G401 (cell line): ENCODE results near the gene AP5Z1. TPM values are rescaled to one million over a fixed set of nuclear protein-coding genes. Genes with fewer than 3 reads are reported as not detected.

Experiments
- DNase-seq: peaks from one replicate; pipeline ENCODE4 v3.0.0-alpha.2; 2015; ENCODE audit warnings: low spot score
- in situ Hi-C: cut with HindIII; loops from 2 replicates; pipeline ENCODE4 v1.10.0; 2016; ENCODE audit warnings: low sequenced_read_pairs, mixed read lengths
- total RNA-seq: library from RNA; depleted of rRNA; stranded (reverse); fragments of >200 nt; shearing (Covaris generic); gene quantifications from 2 replicates; pipeline ENCODE4 v1.2.3, GENCODE V29; 2014

Gene AP5Z1
- total RNA-seq, 1 experiment from 2014 or later, result 53.5 TPM

- DNase-seq, result no peak
- in situ Hi-C loops, result no loop called here
These were observed 39.0 kb downstream of the AP5Z1 start for GRCh38 chr7:4814433-4814832.

DNA sequence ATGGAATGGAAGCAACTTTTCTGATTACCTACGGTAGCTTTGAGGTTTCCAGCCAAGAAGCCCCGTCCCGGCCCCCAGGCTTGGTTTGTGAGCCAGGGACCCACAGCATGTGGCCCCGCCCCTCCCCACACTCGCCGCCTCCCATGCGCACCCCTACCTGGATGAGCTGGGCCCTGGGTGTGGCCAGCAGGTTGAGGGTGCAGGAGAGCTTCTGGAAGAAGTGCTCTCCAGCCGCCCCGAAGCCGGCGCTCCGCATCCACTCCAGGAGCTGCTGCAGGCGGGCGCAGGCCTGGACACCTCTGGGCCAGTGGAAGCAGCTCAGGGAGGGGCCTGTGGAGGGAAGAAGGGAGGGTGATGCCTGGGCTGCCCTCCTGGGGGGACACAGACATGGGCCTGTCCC lies 39.7 kb downstream of the AP5Z1 start:
- in situ Hi-C loops, result no loop called here
- no peak for DNase-seq

DNA sequence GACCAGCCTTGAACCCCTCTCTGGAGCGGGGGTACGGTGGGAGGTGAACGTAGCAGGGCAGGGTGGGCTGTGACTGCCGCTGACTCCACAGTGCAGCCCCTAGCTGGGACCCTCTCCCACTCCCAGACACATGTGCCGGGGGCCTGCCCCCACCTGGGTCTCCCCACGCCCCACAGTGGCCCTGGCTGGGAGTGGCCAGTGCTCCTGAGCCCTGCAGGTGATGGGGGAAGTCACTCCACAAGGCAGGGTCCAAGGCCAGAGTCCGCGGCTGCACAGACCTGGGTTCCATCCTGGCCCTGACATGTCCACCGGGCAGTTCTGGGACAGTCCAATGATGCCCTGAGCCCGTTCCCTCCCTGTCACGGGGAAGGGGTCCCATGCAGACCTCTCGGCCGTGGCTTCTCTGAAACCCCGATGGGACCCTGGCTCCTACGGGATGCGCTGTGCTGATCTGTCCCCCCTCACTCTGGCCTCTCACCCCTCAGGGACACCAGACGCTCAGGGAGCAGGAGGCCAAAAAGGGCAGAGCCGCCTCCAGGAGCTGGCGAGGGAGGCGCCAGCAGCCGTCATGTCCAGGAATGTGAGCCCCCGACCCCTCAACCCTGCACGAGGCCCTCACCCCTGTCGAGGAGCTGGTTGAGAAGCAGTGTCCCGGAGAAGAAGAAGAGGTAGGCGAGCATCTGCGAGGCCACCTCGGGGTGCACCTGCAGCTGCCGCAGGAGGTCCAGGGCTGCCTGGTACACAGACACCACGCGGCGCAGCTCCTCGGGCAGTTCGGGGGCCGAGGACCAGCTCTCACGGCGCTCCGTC lies 40.4 kb downstream of the AP5Z1 start:
- in situ Hi-C loops, result no loop called here

GRCh38 chr7:4816419-4817080 lies 41.1 kb downstream of the AP5Z1 start:
- no peak for DNase-seq
- in situ Hi-C loops, result no loop called here

More for the DNA sequence above, 40.4 kb downstream of the AP5Z1 start:
- DNase-seq, result no peak

DNA sequence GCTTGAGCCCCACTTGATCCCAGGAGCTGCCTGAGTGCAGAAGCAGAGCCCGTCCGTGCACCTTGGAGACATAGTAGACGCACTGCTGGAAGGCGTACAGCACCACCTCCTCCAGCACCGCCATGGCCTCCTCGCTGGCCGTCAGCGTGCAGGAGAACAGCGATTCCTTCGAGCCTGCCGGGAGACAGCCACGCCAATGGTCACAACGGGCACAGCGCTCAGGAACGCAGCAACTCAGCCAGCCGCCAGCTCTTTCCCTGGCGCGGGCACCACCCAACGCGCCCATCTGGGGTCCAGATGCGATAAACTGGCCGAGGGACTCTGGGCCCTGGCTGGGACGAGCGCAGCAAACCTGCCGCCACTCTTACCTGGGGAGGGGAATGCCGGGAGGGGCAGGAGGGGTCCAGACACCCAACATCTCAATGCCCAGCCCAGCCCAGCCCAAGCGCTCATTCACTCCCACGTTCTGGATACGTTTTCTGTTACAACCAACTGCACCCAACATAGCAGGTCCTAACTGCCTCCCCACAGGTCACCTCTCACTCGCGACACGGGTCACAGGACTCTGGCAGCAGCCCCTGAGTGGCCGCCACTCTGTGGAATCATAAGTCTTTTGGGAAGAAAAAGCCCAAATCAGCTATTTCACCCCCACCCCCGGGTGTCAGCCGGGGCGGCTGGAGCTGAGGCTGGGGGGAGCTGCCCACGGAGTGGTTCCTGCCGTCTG lies 41.9 kb downstream of the AP5Z1 start:
- in situ Hi-C loops, result no loop called here
- no peak for DNase-seq

- no peak for DNase-seq
- in situ Hi-C loops, result no loop called here
These were observed 42.8 kb downstream of the AP5Z1 start for GRCh38 chr7:4818000-4818794.

- in situ Hi-C loops, result no loop called here
- no peak for DNase-seq
These were observed 44.4 kb downstream of the AP5Z1 start for GRCh38 chr7:4819560-4820404.

GRCh38 chr7:4820405-4820966 lies 45.1 kb downstream of the AP5Z1 start:
- in situ Hi-C loops, result no loop called here
- DNase-seq, result no peak

DNA sequence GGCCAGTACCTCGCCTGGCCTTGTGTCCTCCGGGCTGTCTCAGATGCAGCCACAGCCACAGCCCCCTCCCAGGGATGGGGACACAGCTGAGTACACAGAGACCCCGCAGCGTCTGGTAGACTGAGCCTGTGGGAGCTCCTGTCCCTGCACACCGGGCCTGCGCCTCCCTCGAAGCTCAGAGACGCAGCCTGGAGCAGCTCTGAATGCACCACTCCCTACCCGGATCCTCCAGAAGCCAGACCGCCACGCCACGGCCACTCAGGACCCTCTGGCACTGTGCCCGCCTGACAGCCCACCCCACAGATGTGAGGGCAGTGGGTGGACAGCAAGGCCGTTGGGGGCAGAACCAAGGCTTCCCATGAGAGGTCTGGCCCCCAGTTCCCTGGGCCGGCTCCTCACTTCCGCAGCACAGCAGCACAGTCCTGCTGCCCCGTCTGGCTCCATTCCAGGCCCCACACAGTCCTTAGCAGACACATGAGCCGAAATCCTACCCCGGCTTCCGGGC lies 45.6 kb downstream of the AP5Z1 start:
- in situ Hi-C loops, result no loop called here
- no peak for DNase-seq

GRCh38 chr7:4822677-4823076 lies 47.3 kb downstream of the AP5Z1 start:
- DNase-seq, result no peak
- in situ Hi-C loops, result no loop called here

- DNase-seq, result peak; percentile 83
- in situ Hi-C loops, result no loop called here
These were observed 48.2 kb downstream of the AP5Z1 start for GRCh38 chr7:4823441-4824119.

GRCh38 chr7:4824120-4824775 lies 48.8 kb downstream of the AP5Z1 start:
- DNase-seq, result no peak
- in situ Hi-C loops, result no loop called here

GRCh38 chr7:4825081-4825480 lies 49.7 kb downstream of the AP5Z1 start:
- in situ Hi-C loops, result no loop called here
- DNase-seq, result no peak

DNA sequence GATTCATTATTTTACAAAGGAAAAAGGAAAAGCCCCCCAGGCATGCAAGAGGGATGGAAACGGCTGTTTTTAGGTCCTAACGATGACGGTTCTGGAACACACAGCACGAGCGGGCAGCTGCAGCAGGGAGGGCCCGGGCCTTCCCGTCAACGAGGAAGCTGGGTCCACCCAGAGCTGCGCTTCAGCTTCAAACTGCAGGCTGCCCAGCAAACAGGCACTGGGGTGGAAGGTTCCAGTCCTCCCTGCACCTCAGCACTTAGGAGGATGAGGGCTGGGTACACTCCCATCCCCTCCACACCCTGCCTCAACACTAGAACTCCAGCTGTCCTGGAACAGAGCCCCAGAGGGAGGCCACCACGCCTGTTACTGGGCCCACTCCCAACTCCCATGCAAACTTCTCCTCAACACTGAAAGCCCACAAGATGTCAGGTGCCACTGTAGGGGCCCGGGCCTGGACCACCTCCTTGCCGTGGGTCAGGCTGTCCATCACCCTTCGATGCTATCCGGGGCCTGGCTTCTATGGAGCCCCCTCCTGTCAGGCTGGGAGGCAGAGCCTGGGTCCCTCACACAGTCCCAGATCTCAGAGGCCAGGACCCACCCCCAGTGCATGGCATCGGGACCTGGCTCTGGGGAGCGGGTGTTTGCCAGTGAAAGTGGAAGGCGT lies 53.4 kb downstream of the AP5Z1 start:
- DNase-seq, result no peak
- in situ Hi-C loops, result no loop called here

- peak; percentile 69 for DNase-seq
- in situ Hi-C loops, result no loop called here
These were observed 54.8 kb downstream of the AP5Z1 start for GRCh38 chr7:4830176-4830575.

DNA sequence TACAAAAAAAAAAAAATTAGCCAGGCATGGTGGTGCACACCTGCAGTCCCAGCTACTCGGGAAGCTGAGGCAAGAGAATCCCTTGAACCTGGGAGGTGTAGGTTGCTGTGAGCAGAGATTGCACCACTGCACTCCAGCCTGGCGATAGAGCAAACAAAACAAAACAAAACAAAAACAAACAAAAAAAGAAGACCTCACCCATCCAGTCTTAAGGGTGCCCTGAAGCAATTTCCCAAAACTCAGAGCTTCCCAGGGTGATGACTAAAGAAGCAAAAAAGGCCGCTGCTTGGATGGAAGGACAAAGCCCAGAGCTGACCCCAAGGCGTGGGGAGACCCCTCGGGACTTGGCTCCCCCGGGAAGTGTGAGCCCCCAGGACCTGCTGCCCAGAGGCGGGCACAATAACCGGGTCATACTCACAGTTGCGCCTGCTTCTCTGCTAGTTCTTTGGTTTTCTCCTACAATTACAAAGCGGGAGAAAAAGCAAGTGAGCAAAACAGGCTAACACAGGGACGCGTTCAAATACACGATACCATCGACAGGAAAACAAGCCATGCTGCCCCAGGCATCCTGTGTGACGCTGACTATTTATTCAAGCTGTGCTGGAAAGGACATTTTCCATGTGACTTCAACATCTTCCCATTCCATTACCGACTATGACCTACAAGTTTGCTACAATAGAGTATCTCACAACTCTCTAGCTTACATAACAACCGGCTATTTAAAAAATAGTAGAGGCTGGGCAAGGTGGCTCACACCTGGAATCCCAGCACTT lies 56.5 kb downstream of the AP5Z1 start:
- in situ Hi-C loops, result no loop called here
- no peak for DNase-seq
